GM18526 (cell line): ENCODE data around the gene BLVRB.

Source experiments
- POLR2A ChIP-seq: IDR thresholded peaks from 3 replicates; pipeline ENCODE4 v1.6.1; 2011; ENCODE audit not compliant: insufficient read length; ENCODE audit errors: extremely low read depth

The BLVRB gene

GRCh38 chr19:40461669-40462221, 3.8 kb downstream of the BLVRB start:
- no peak for TF ChIP-seq POLR2A

DNA sequence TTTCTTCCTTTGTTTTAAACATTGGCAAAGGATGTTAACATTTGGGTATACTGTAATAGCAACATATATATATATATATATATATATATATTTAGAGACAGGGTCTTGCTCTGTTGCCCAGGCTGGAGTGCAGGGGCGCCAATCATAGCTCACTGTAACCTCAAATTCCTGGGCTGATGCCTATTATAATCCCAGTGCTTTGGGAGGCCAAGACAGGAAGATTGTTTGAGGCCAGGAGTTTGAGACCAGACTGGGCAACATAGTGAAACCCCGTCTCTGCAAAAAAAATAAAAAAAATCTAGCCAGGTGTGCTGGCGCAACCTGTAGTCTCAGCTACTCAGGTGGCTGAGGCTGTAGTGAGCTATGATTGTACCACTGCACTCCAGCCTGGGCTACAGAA, 5.4 kb downstream of the BLVRB start:
- no peak for TF ChIP-seq POLR2A

- no peak for TF ChIP-seq POLR2A
Measured at GRCh38 chr19:40458597-40458974, 7.0 kb downstream of the BLVRB start.

DNA sequence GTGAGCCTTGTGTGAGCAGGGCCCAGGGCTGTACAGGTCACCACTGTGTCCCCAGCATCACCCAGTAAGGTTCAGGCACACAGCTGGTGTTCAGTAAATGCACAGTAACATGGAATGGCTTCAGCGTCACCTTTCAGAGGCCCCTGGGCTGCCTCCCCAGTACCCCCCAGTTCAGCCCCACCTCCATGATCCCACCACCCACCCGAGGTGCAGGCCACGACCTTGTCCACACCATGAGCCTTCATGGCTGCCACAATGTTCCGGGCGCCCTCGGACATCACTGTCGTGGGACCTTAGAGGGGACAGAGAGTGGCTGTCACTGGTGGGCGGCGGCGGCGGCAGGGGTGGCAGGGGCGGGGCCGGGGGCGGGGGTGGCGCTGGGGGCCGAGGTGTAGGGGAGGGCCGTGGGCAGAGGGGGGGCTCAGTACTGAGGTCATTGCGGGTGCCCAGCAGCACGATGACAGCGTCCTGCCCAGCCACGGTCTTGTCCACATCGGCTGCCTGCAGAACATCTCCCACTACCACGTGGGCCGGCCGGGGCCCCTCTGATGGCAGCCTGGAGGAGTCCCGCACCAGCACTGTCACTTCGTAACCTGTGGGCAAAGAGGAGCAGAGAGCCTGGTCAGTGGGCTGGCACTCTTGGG, 7.5 kb downstream of the BLVRB start:
- TF ChIP-seq POLR2A: no peak

GRCh38 chr19:40457048-40457447, 8.5 kb downstream of the BLVRB start:
- TF ChIP-seq POLR2A: no peak

GRCh38 chr19:40453151-40453735, 12.3 kb downstream of the BLVRB start:
- no peak for TF ChIP-seq POLR2A

- no peak for TF ChIP-seq POLR2A
Measured at GRCh38 chr19:40452016-40452415, 13.5 kb downstream of the BLVRB start.

DNA sequence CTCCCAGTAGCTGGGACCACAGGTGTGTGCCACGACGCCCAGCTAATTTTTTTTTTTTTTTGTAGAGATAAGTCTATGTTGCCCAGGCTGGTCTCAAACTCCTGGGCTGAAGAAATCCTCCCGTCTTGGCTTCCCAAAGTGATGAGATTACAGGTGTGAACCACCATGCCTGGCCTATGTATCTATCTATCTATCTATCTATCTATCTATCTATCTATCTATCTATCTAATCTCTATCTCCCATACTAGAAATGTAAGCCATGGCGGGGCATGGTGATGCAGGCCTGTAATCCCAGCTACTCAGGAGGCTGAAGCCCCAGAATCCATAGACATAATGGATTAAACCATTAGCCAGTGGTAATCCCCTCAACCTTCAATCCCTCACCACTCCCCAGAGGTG, 14.9 kb downstream of the BLVRB start:
- TF ChIP-seq POLR2A: no peak

- TF ChIP-seq POLR2A: no peak
Measured at GRCh38 chr19:40449506-40449905, 16.0 kb downstream of the BLVRB start.

GRCh38 chr19:40446263-40446784, 19.2 kb downstream of the BLVRB start:
- TF ChIP-seq POLR2A: no peak

GRCh38 chr19:40445780-40446262, 19.7 kb downstream of the BLVRB start:
- no peak for TF ChIP-seq POLR2A

DNA sequence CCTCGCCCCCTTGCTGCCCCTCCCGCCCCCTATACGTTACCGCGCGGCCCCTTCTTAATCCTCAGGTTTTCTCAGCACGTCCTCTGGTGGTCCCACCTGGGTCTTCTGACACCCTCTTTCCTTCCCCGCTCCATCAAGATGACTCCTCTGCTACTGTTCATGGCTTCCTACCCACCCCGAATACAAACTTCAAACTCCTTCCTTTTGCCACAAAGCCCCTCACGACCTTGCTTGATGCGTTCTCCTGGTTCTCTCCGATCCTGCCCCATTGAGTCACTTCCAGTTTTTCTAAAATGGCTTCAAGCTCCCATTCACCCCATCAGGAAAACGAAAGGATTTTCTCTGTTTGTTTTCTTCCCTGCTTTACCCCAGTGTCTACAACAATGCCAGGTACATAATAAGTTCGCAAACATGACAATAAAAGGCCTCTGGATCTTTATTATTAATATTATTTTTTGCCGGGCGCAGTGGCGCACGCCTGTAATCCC, 20.7 kb downstream of the BLVRB start:
- TF ChIP-seq POLR2A: no peak

GRCh38 chr19:40444000-40444824, 21.3 kb downstream of the BLVRB start, which contains the start of gene SERTAD3:
TSS of gene SERTAD3 (minus strand) at chr19:40444335. CDS start at chr19:40442080, 2,255 bp downstream.
- peak; percentile 86 for TF ChIP-seq POLR2A

DNA sequence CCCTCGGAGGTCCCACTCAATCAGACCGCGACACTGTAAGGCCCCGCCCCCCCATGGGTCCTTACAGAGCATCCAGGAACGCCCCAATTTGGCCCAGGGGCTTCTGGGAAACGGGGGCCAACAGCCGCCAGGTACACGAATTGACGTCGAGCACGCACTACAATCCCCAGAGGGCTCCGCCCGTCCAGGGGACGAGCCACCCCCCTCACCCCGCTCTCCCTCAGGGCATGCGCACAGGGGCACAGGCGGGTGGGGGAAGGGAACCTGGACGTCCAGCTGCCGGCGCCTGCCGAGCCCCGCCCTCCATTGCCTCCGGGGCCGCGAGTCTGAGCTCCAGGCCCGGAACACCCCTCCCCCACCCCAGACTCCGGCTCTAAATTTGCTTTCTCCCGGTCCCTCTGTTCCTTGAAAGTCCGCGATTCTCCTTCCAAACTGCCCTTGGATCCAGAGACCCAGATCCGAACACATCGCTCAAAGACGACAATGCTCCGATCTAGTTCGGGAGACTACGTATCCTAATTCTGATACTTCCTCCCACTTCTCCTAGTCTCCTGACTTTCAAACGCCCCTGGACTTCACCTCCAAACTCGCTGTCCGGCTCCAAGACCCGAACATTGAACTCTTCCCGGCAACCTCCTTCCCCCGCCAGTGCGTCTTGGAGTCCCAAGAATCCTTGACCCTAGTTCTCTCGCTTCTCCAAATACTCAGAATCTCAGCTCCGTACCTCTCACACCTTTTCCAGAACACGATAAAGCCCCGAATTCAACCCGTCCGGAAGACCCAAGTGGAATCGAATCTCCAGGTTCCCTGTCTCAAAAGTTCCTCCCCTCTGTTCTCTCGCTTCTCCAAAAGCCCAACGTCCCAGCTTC, 22.2 kb downstream of the BLVRB start:
- TF ChIP-seq POLR2A: peak; percentile 35

GRCh38 chr19:40442328-40443130, 23.0 kb downstream of the BLVRB start:
- no peak for TF ChIP-seq POLR2A
